ENCODE results near the gene B4GALT1.

B4GALT1 gene

DNA sequence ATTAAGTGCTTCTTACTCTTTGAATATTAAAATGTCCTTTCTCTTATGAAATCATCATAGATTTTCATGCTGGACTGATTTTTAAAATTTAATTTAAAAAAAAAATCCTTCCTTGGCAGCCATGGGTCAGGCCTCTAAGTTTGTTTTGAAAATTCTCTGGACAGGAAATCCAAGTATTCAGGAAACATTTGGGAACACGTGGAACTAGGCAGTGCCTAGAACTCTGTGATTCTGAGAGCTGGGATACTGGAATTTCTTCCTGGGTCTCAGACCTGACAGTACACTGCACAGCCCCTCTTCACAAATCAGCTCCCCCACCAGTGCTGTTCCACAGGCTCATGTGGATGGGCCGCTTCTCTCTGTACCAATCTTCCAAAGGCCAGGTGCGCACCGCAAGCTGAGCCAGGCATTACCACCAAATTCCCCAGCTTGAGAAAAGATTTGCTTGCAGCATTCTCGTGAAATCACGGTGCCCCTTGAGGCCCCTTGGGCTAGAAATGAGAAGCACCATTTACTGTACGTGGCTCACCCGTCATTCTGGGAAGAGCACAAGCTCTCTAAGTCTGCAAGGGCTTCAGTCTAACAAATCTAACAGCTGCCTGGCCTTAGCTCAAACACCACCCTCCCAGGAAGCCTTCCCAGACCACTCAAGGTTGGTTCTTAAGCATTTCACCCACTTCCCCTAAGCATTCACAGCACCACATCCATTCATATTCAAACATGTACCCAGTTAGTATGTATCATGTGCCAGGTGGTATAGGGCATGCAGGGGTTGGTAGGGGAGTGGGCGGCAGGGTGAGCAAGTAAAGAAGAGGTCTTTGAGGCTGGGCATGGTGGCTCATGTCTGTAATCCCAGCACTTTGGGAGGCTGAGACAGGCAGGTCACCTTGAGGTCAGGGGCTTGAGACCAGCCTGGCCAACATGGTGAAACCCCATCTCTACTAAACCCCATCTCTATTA, 26.5 kb downstream of the B4GALT1 start:
- no peak for DNase-seq (ENCODE audit: low read depth in 2 of 2)

- no peak for DNase-seq (ENCODE audit: low read depth in 2 of 2)
Measured at GRCh38 chr9:33139421-33140228, 27.5 kb downstream of the B4GALT1 start.

DNA sequence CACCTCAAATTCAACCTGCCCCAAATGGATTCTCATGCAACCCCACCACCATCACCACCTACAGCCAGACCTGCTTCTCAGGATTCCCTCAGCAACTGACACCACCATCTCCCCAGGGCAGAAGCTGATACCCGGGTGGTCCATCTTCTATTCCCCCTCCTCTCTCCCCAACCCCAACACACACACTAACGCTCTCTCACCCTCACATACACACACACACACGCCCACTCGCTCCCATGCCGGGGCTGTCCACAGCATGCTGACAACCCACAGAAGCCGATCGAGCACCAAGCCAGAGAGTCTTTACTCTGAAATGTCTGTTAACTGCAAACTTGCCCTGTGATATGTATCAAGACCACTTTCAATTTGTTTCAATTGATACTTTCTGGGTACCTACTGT, 28.4 kb downstream of the B4GALT1 start:
- DNase-seq (ENCODE audit: low read depth in 2 of 2), result no peak

- no peak for DNase-seq (ENCODE audit: low read depth in 2 of 2)
Measured at GRCh38 chr9:33137781-33138264, 29.3 kb downstream of the B4GALT1 start.

GRCh38 chr9:33136721-33137670, 30.1 kb downstream of the B4GALT1 start:
- no peak for DNase-seq (ENCODE audit: low read depth in 2 of 2)

GRCh38 chr9:33135470-33135958, 31.6 kb downstream of the B4GALT1 start:
- DNase-seq (ENCODE audit: low read depth in 2 of 2), result no peak

- DNase-seq (ENCODE audit: low read depth in 2 of 2), result no peak
Measured at GRCh38 chr9:33135031-33135461, 32.1 kb downstream of the B4GALT1 start.

- no peak for DNase-seq (ENCODE audit: low read depth in 2 of 2)
Measured at GRCh38 chr9:33133186-33133585, 34.0 kb downstream of the B4GALT1 start.

DNA sequence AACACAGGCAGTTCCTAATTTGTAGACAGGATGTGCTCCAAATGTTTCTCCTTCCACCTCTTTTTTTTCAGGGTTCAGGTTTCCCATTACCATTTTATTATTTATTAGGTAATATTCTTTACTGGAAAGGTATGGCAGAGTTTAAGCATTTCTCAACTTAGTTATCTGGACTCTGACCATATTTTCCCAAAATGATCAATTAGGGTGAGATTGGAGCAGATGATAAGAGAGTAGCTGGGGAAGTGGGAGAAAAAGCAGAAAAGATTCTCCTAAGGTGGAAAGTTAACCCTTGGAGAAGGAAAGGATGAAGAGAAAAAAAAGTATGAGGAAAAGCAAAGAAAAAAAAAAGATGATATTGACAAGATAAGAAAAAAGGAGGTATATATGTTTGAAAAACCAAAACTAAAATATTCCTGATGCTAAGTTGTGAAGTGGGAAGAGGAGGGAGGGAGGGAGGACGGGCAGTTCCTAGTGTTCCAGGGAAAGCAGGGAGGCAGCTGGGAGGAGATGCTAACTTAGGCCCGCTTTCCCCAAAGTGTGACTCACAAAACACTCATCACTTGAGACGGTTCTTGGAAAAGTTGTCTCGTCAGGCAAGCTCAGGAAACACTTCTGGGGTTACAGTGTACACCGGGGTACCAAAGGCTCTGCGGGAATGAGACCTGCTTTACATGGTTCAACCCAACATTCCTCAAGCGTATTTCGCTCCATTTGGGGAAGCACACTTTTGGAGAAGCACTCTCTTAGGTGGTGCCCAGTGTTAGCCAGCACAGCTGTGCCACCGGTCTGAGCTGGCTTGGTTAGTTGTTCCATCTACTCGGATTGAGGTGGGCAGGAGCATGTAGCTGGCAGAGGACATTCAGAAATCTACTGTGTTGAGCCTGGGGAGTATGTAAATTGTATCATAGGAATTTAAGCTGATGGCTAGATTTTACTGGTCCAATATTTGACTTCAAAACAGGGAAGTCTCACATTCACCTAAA, 35.1 kb downstream of the B4GALT1 start:
- no peak for DNase-seq (ENCODE audit: low read depth in 2 of 2)

DNA sequence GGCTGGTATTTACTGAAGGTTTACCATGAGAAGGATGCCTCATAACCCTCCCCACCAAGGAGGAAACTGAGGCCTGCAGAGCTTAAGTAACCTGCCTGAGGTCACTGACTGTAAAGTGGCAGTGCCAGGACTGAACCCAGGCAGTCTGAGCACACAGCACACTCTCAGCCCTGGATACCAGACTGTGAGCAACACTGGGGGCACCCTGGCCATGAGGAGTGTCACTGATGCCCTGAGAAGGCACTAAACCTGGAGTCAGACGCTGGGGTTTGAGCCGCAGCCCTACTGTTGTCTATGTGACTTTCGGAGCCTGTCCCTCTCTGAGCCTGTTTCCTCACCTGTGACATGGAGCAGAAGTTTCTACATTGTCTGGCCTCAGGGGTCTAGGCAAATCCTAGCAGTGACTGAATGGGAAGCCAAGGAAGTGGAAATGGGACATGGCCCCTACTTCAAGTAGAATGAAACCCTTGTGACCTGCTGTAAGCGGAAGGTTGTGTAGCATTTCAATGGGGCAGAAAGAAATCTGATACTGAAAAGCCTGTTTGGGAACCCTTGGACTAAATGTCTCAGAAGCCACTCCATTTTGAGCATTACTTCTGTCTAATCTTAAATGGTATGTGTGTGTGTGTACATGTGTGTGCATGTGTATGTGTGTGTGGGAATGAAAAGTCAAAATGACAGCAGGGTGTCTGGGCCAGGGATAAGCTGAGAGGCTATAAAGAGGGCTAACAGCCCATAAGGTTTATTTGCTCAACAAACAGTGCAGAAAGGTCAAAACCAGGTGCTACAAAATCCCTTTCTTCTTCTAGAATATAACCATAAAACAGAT, 36.0 kb downstream of the B4GALT1 start:
- DNase-seq (ENCODE audit: low read depth in 2 of 2), result no peak

- no peak for DNase-seq (ENCODE audit: low read depth in 2 of 2)
Measured at GRCh38 chr9:33129886-33130881, 37.0 kb downstream of the B4GALT1 start.

GRCh38 chr9:33129251-33129885, 37.8 kb downstream of the B4GALT1 start:
- no peak for DNase-seq (ENCODE audit: low read depth in 2 of 2)

DNA sequence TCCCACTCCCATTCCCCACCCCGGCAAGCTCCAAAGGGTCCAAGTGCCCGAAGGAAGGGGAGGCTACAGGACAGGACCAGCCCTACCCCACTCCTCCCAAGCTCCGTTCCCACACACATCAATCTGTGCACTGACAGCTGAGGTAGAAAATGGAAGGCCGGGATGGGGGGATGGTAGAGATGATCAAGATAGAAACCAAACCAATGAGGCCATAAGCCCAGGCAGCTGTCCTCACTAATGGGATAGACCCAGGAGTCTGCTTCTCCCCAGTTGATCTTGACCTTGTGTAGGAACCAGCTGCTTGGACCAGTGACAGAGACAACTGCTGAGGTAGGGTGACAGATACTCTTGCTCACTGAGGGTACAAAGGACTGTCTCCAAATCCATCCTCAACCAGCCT, 38.6 kb downstream of the B4GALT1 start:
- DNase-seq (ENCODE audit: low read depth in 2 of 2), result no peak

GRCh38 chr9:33127881-33128280, 39.3 kb downstream of the B4GALT1 start:
- DNase-seq (ENCODE audit: low read depth in 2 of 2), result no peak

- DNase-seq (ENCODE audit: low read depth in 2 of 2), result no peak
Measured at GRCh38 chr9:33125871-33126823, 41.0 kb downstream of the B4GALT1 start.

GRCh38 chr9:33125461-33125860, 41.7 kb downstream of the B4GALT1 start:
- DNase-seq (ENCODE audit: low read depth in 2 of 2), result no peak

Measured in stimulated activated CD8-positive, alpha-beta memory T cell treated with anti-CD3 and anti-CD28 coated beads, Interleukin-15, amount 100 ng/mL, for 4 hours (primary cell).